CD8-positive, alpha-beta memory T cell (primary cell): Measurements from ENCODE around the gene CFAP97D1. TPM values are rescaled to one million over a fixed set of nuclear protein-coding genes. Genes with fewer than 3 reads are reported as not detected.

Experiments used
- CTCF ChIA-PET: fragments of 350-600 bp; sonication (Branson Sonifier 250); formaldehyde crosslinking; loops from one replicate; lab custom pipeline; 2021; ENCODE audit warnings: antibody characterized with exemption; lab: Charles Lee
- POLR2A ChIA-PET: fragments of 350-600 bp; sonication (Branson Sonifier 250); formaldehyde crosslinking; loops from one replicate; lab custom pipeline; 2021; ENCODE audit warnings: antibody characterized with exemption; lab: Charles Lee
- DNase-seq, 5 donors: peaks; one replicate each; pipeline versions ENCODE4 v3.0.0 to v3.0.0-alpha.2; 2020 to 2022; ENCODE audit warnings: mixed read lengths in 1 of 5
- H3K27ac ChIP-seq: one replicate; pipeline ENCODE4 v1.7.0; 2013; ENCODE audit warnings: low read depth, mild to moderate bottlenecking, low read length, moderate library complexity
- H3K27me3 ChIP-seq: 2 replicates; pipeline ENCODE4 v1.7.0; 2013; ENCODE audit warnings: low read length, mild to moderate bottlenecking; ENCODE audit not compliant: insufficient read depth, poor library complexity, severe bottlenecking
- H3K36me3 ChIP-seq: 2 replicates; pipeline ENCODE4 v1.7.0; 2013; ENCODE audit warnings: mild to moderate bottlenecking, low read length, moderate library complexity; ENCODE audit not compliant: insufficient read depth
- H3K4me1 ChIP-seq: 2 replicates; pipeline ENCODE4 v1.7.0; 2013; ENCODE audit warnings: mild to moderate bottlenecking, low read length, moderate library complexity; ENCODE audit not compliant: insufficient read depth
- H3K4me3 ChIP-seq: 2 replicates; pipeline ENCODE4 v1.7.0; 2013; ENCODE audit warnings: mild to moderate bottlenecking, low read length
- H3K9me3 ChIP-seq: 2 replicates; pipeline ENCODE4 v1.7.0; 2013; ENCODE audit warnings: mild to moderate bottlenecking, low read length
- H3K27ac Mint-ChIP-seq, 8 donors: one replicate each; pipeline ENCODE4 v1.8.0; 2020 to 2021; ENCODE audit warnings: mixed read lengths in 8 of 8, mild to moderate bottlenecking in 6 of 8, inconsistent platforms in 3 of 8, moderate library complexity in 3 of 8
- H3K27me3 Mint-ChIP-seq, 2 donors: one replicate each; pipeline ENCODE4 v1.8.0; 2020 to 2021; ENCODE audit warnings: mixed read lengths in 2 of 2, mild to moderate bottlenecking in 1 of 2, moderate library complexity in 1 of 2
- H3K36me3 Mint-ChIP-seq, 3 donors: one replicate each; pipeline ENCODE4 v1.8.0; 2020 to 2021; ENCODE audit warnings: mixed read lengths in 3 of 3, inconsistent platforms in 1 of 3, mild to moderate bottlenecking in 1 of 3
- H3K4me1 Mint-ChIP-seq, 3 donors: one replicate each; pipeline ENCODE4 v1.8.0; 2020 to 2021; ENCODE audit warnings: mixed read lengths in 3 of 3, inconsistent platforms in 1 of 3, mild to moderate bottlenecking in 1 of 3
- H3K4me3 Mint-ChIP-seq, 7 donors: one replicate each; pipeline ENCODE4 v1.8.0; 2020 to 2021; ENCODE audit warnings: mixed read lengths in 7 of 7, mild to moderate bottlenecking in 6 of 7, moderate library complexity in 4 of 7, inconsistent platforms in 2 of 7
- H3K9me3 Mint-ChIP-seq, 5 donors: one replicate each; pipeline ENCODE4 v1.8.0; 2020 to 2022; ENCODE audit warnings: mixed read lengths in 5 of 5, mild to moderate bottlenecking in 3 of 5, moderate library complexity in 2 of 5, inconsistent platforms in 1 of 5
- polyA plus RNA-seq: library from polyadenylated mRNA; unstranded; fragments of 300-500 nt; fragmentation: Illumina TruSeq; gene quantifications from one replicate; pipeline ENCODE4 v1.2.3, GENCODE V29; 2021
- total RNA-seq, 2 experiments: library from RNA; stranded (reverse); gene quantifications; one replicate each; pipeline ENCODE4 v1.2.3, GENCODE V29; 2021

Gene CFAP97D1
- total and polyA plus RNA-seq, 3 experiments from 2014 or later, result not detected

DNA sequence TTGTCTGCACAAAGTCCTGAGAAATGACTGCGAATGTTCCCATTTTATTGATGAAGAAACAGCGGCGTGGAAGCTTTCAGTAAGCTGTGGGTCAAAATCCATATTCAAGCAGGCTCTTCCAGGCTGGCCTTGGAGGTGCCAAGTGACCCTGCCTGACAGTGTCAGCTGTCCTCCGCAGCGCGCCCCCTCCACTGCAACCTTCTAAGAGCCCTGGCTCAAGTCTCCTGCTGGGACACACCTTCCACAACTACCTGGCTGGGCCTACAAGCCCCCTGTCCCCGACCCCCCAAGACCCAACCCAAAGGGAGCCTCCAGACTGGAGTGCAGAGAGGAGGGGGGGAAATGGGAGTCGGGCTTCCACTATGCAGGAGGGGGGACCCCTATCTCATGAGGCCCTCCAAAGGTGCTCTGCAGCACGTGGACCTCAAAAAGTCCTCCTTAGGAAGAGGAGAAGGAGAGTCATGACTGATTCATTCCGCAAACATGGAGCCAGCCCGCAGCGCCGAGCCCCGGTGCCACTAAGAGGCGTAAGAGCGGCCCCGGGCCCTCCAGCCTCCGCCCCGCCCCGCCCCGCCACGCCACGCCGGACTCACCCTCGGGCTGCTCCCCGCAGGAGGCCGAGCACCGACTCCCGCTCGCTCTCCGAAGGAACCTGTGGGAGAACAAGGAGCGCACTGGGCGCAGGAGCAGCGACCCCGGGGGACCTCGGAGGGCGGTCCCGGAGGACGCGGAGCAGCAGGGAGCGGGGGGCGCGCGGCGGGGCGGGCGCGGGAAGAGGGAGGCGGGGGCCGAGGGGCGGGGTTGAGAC, 52.1 kb downstream of the CFAP97D1 start:
- Mint-ChIP-seq H3K4me3 (peak overlapping the region; percentile 72 to 89 (median 78)), H3K9me3 (no peaks in the 10 kb centered on the region), H3K36me3 (no peaks in the 10 kb centered on the region), H3K27ac (peak overlapping the region in 2 of 8 donors; percentile 50 to 75), H3K27me3 (peaks cover 31 to 42% of the 10 kb centered on the region in 2 donors), H3K4me1 (peaks cover 7 to 27% (median 11%) of the 10 kb centered on the region in 3 donors)
- POLR2A ChIA-PET, result interaction anchor here (0.6 kb wide), 2 partner anchors 516 to 1960 kb away, joined by 4 to 7 read pairs; no protein-coding TSS in a partner anchor
- Histone ChIP-seq H3K27me3 (peaks cover 13% of the 10 kb centered on the region), H3K4me1 (peaks cover 8% of the 10 kb centered on the region), H3K36me3 (no peaks in the 10 kb centered on the region), H3K4me3 (no peak overlapping the region), H3K27ac (no peak overlapping the region), H3K9me3 (no peaks in the 10 kb centered on the region)
- DNase-seq, result peak in 1 of 5 donors; percentile 3
- CTCF ChIA-PET, result no interaction called here

GRCh38 chr17:43832976-43833829, 53.0 kb downstream of the CFAP97D1 start, which contains the start of gene MPP3:
TSS of gene MPP3 (minus strand) at chr17:43833146. CDS start at chr17:43831906, 1,240 bp downstream.
- peak within 1 kb of the TSS; percentile 78 to 89 (median 82) for H3K4me3 Mint-ChIP-seq
- Histone ChIP-seq H3K27ac (no peak within 1 kb of the TSS), H3K4me3 (peak within 1 kb of the TSS; percentile 56), H3K27me3 (peaks cover 13% of the 10 kb centered on the region), H3K36me3 (no peaks in the 10 kb centered on the region), H3K9me3 (no peaks in the 10 kb centered on the region), H3K4me1 (peaks cover 8% of the 10 kb centered on the region)
- peak within 1 kb of the TSS in 5 of 8 donors; percentile 29 to 75 (median 63) for H3K27ac Mint-ChIP-seq
- H3K36me3 Mint-ChIP-seq, result no peaks in the 10 kb centered on the region
- H3K4me1 Mint-ChIP-seq, result peaks cover 7 to 27% (median 11%) of the 10 kb centered on the region in 3 donors
- DNase-seq, result peak; percentile 27 to 60 (median 40)
- H3K9me3 Mint-ChIP-seq, result no peaks in the 10 kb centered on the region
- POLR2A ChIA-PET, result no interaction called here
- H3K27me3 Mint-ChIP-seq, result peaks cover 36 to 48% of the 10 kb centered on the region in 2 donors
- CTCF ChIA-PET, result no interaction called here

DNA sequence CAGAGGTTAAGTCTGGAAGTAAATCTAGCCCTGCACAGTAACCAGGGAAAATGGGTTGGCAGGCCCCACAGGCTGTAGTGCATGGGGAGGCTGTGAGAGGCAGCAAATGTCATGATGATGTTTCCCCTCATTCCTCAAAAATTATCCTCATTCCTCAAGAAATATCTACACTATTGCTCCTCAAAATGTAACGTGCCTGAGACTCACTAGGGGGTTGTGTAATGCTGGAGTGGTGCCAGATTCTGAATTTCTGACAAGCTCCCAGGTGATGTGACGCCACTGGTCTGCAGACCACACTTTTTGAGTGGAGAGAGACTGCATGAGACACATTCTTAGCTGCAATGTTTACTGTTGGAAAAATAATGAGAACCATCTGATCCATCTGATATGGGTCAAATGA, 53.9 kb downstream of the CFAP97D1 start:
- Mint-ChIP-seq H3K36me3 (no peaks in the 10 kb centered on the region), H3K27me3 (peaks cover 36 to 48% of the 10 kb centered on the region in 2 donors), H3K9me3 (no peaks in the 10 kb centered on the region), H3K4me1 (peaks cover 7 to 27% (median 11%) of the 10 kb centered on the region in 3 donors), H3K4me3 (peak overlapping the region in 6 of 7 donors; percentile 77 to 82 (median 80)), H3K27ac (peak overlapping the region in 1 of 8 donors; percentile 15)
- Histone ChIP-seq H3K27me3 (peaks cover 13% of the 10 kb centered on the region), H3K4me1 (peaks cover 8% of the 10 kb centered on the region), H3K9me3 (no peaks in the 10 kb centered on the region), H3K4me3 (no peak overlapping the region), H3K27ac (no peak overlapping the region), H3K36me3 (no peaks in the 10 kb centered on the region)
- CTCF ChIA-PET, result no interaction called here
- POLR2A ChIA-PET, result no interaction called here
- no peak for DNase-seq

Other genes starting within 250 kb of the CFAP97D1 start
- gene ETV4, start 234.1 kb upstream of the CFAP97D1 start, total RNA-seq, result 1 to 10 TPM; 5.3 to 6.4 TPM
- gene ETV4, start 234.1 kb upstream of the CFAP97D1 start, polyA plus RNA-seq, result 0.09 TPM
- gene MEOX1, start 118.5 kb upstream of the CFAP97D1 start, total RNA-seq, result 1 to 10 TPM in 1 of 2 experiments, under 1 TPM in 1; 0.86 to 1.2 TPM
- 5.4 TPM for gene MEOX1, start 118.5 kb upstream of the CFAP97D1 start, polyA plus RNA-seq
- not detected for gene SOST, start 21.6 kb upstream of the CFAP97D1 start, total RNA-seq
- not detected for gene SOST, start 21.6 kb upstream of the CFAP97D1 start, polyA plus RNA-seq
- gene DUSP3, start 1.5 kb upstream of the CFAP97D1 start, total RNA-seq, result 10 to 100 TPM; 14.0 to 14.4 TPM
- 7.7 TPM for gene DUSP3, start 1.5 kb upstream of the CFAP97D1 start, polyA plus RNA-seq
- gene MPP3, start 52.7 kb downstream of the CFAP97D1 start, total RNA-seq, result under 1 TPM in 1 of 2 experiments, not detected in 1; 0.15 TPM
- gene MPP3, start 52.7 kb downstream of the CFAP97D1 start, polyA plus RNA-seq, result not detected
- gene CD300LG, start 66.7 kb downstream of the CFAP97D1 start, total RNA-seq, result not detected
- gene CD300LG, start 66.7 kb downstream of the CFAP97D1 start, polyA plus RNA-seq, result not detected
- 1 to 10 TPM in 1 of 2 experiments, under 1 TPM in 1; 0.90 to 1.1 TPM for gene MPP2, start 127.1 kb downstream of the CFAP97D1 start, total RNA-seq
- gene MPP2, start 127.1 kb downstream of the CFAP97D1 start, polyA plus RNA-seq, result 1.2 TPM
- gene PPY, start 162.0 kb downstream of the CFAP97D1 start, total RNA-seq, result not detected
- gene PPY, start 162.0 kb downstream of the CFAP97D1 start, polyA plus RNA-seq, result not detected
- gene PYY, start 173.5 kb downstream of the CFAP97D1 start, total RNA-seq, result not detected
- gene PYY, start 173.5 kb downstream of the CFAP97D1 start, polyA plus RNA-seq, result not detected
- gene NAGS, start 224.2 kb downstream of the CFAP97D1 start, total RNA-seq, result under 1 TPM; 0.60 to 0.74 TPM
- gene NAGS, start 224.2 kb downstream of the CFAP97D1 start, polyA plus RNA-seq, result 1.0 TPM
- gene TMEM101, start 234.5 kb downstream of the CFAP97D1 start, total RNA-seq, result 10 to 100 TPM; 32.5 to 36.0 TPM
- gene TMEM101, start 234.5 kb downstream of the CFAP97D1 start, polyA plus RNA-seq, result 28.8 TPM